ENCODE measurements around the gene KLHL3. TPM values are rescaled to one million over a fixed set of nuclear protein-coding genes. Genes with fewer than 3 reads are reported as not detected.

Gene KLHL3
- total RNA-seq, 1 experiment from 2014 or later: 2.9 TPM

DNA sequence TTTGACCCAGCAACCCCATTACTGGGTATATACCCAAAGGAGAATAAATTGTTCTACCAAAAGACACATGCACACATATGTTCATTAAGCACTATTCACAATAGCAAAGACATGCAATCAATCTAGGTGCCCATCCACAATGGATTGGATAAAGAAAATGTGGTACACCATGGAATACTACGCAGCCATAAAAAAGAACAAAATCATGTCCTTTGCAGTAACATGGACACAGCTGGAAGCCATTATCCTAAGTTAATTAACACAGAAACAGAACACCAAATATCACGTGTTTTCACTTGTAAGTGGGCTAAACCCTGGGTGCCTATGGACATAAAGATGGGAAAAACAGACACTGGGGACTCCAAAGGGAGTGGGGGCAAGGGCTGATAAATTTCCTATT is 46.6 kb downstream of the KLHL3 start:
- H3K4me3 ChIP-seq (ENCODE audit: low read length): no peak overlapping the region
- intact Hi-C loops (cut with micrococcal nuclease): no loop called here
- BruUV-seq (replicated peaks): no TSS peak
- no peaks in the 10 kb centered on the region for H3K4me1 ChIP-seq (ENCODE audit: insufficient read depth, low read length)
- no peaks in the 10 kb centered on the region for H3K79me2 ChIP-seq (ENCODE audit: low read length)
- ATAC-seq (no peak), DNase-seq (no peak)
- no peaks in the 10 kb centered on the region for H3K9me3 ChIP-seq (ENCODE audit: low read length)
- TF ChIP-seq EZH2 (IDR thresholded peaks at IDR 0.05; ENCODE audit: low read length, unreplicated experiment) (no peak), EZH2phosphoT487 (IDR thresholded peaks at IDR 0.05; ENCODE audit: borderline replicate concordance, low read length) (no peak)
- TF ChIP-seq, protein P1, sequence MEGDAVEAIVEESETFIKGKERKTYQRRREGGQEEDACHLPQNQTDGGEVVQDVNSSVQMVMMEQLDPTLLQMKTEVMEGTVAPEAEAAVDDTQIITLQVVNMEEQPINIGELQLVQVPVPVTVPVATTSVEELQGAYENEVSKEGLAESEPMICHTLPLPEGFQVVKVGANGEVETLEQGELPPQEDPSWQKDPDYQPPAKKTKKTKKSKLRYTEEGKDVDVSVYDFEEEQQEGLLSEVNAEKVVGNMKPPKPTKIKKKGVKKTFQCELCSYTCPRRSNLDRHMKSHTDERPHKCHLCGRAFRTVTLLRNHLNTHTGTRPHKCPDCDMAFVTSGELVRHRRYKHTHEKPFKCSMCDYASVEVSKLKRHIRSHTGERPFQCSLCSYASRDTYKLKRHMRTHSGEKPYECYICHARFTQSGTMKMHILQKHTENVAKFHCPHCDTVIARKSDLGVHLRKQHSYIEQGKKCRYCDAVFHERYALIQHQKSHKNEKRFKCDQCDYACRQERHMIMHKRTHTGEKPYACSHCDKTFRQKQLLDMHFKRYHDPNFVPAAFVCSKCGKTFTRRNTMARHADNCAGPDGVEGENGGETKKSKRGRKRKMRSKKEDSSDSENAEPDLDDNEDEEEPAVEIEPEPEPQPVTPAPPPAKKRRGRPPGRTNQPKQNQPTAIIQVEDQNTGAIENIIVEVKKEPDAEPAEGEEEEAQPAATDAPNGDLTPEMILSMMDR (conservative IDR thresholded peaks at IDR 0.05; ENCODE audit: low read depth, low read length): no peak
- H3K4me2 ChIP-seq (ENCODE audit: low read length): no peak overlapping the region
- H3K27ac ChIP-seq (ENCODE audit: low read length): no peak overlapping the region
- CTCF ChIA-PET: no interaction called here
- no peaks in the 10 kb centered on the region for H3F3A ChIP-seq (ENCODE audit: low read length, unreplicated experiment)
- no peak overlapping the region for H3K9ac ChIP-seq (ENCODE audit: low read length)
- H3K27me3 ChIP-seq (ENCODE audit: low read length): no peaks in the 10 kb centered on the region
- no peaks in the 10 kb centered on the region for H4K20me1 ChIP-seq (ENCODE audit: low read length)
- H3K36me3 ChIP-seq (ENCODE audit: low read depth, low read length): no peaks in the 10 kb centered on the region
- no peak overlapping the region for H2AFZ ChIP-seq (ENCODE audit: low read length)
- POLR2A ChIA-PET (ENCODE audit: unreplicated experiment): no interaction called here
- H3K9me2 ChIP-seq (replicated peaks; ENCODE audit: low read length): no peaks in the 10 kb centered on the region

DNA sequence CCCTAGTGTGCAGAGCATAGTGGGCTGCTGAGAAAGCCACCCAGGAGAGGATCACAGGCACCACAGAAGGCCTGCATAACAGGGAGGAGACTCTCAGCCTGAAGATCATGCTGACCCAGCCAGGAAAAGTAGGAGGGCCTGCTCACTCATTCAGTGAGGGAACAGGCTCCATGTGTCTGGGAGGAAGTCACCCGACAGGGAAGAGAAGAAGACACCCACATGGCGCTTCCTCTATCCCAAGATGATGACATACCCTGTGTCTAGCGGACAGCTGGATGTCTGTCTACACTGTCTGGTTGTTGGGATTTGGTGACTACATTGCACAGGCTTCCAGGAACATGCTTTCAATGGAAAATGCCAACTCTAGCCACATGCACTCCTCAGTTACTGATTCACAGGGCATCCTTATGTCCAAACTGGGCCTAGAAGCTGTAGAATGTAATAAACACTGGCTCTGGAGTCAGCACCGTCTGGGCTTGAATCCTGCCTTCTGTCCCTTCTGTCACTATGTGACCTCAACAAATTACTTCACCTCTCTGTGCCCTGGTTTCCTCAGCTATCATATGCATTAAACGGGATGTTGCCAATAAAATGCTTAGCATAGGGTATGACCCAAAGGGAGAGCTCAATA is 47.6 kb downstream of the KLHL3 start:
- TF ChIP-seq, protein P1 (conservative IDR thresholded peaks at IDR 0.05; ENCODE audit: low read depth, low read length): no peak
- TF ChIP-seq EZH2 (IDR thresholded peaks at IDR 0.05; ENCODE audit: low read length, unreplicated experiment) (no peak), EZH2phosphoT487 (IDR thresholded peaks at IDR 0.05; ENCODE audit: borderline replicate concordance, low read length) (no peak)
- H2AFZ ChIP-seq (ENCODE audit: low read length): no peak overlapping the region

DNA sequence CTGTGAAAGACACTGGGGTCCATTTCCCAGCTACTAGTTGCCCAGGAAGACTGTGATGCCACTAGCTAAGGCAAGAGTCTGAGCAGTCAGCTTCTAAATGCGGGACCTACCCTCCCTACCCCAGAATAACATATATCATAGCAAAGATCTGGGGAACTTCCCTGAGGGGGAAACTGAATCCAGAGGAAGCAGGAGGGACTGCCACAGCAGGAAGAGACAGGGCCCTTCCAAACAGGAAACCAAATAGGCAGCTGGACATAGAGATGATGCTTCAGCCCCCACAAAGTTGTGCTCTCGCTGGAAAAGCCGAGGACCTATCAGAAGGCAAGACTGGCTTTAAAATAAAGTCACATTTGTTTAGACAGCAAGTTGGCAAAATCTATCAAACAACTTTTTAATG is 51.1 kb downstream of the KLHL3 start:
- H2AFZ ChIP-seq (ENCODE audit: low read length): no peak overlapping the region
- BruUV-seq (replicated peaks): no TSS peak
- intact Hi-C loops (cut with micrococcal nuclease): no loop called here
- no peaks in the 10 kb centered on the region for H3K36me3 ChIP-seq (ENCODE audit: low read depth, low read length)
- H4K20me1 ChIP-seq (ENCODE audit: low read length): no peaks in the 10 kb centered on the region
- H3K9me2 ChIP-seq (replicated peaks; ENCODE audit: low read length): no peaks in the 10 kb centered on the region
- H3K4me1 ChIP-seq (ENCODE audit: insufficient read depth, low read length): no peaks in the 10 kb centered on the region
- H3K9ac ChIP-seq (ENCODE audit: low read length): no peak overlapping the region
- H3F3A ChIP-seq (ENCODE audit: low read length, unreplicated experiment): no peaks in the 10 kb centered on the region
- H3K4me2 ChIP-seq (ENCODE audit: low read length): no peak overlapping the region
- no peaks in the 10 kb centered on the region for H3K9me3 ChIP-seq (ENCODE audit: low read length)
- TF ChIP-seq EZH2phosphoT487 (IDR thresholded peaks at IDR 0.05; ENCODE audit: borderline replicate concordance, low read length) (no peak), EZH2 (IDR thresholded peaks at IDR 0.05; ENCODE audit: low read length, unreplicated experiment) (no peak)
- TF ChIP-seq, protein P1 (conservative IDR thresholded peaks at IDR 0.05; ENCODE audit: low read depth, low read length): no peak
- H3K27me3 ChIP-seq (ENCODE audit: low read length): no peaks in the 10 kb centered on the region
- H3K79me2 ChIP-seq (ENCODE audit: low read length): no peaks in the 10 kb centered on the region
- no peak overlapping the region for H3K27ac ChIP-seq (ENCODE audit: low read length)
- H3K4me3 ChIP-seq (ENCODE audit: low read length): no peak overlapping the region
- DNase-seq (no peak), ATAC-seq (no peak)
- ChIA-PET POLR2A (ENCODE audit: unreplicated experiment) (no interaction called here), CTCF (no interaction called here)

More for the DNA sequence above, 47.6 kb downstream of the KLHL3 start:
- no peaks in the 10 kb centered on the region for H3K9me2 ChIP-seq (replicated peaks; ENCODE audit: low read length)
- DNase-seq (no peak), ATAC-seq (no peak)
- no peaks in the 10 kb centered on the region for H4K20me1 ChIP-seq (ENCODE audit: low read length)
- no TSS peak for BruUV-seq (replicated peaks)
- no peak overlapping the region for H3K9ac ChIP-seq (ENCODE audit: low read length)
- no peak overlapping the region for H3K4me3 ChIP-seq (ENCODE audit: low read length)
- no peaks in the 10 kb centered on the region for H3K36me3 ChIP-seq (ENCODE audit: low read depth, low read length)
- no peaks in the 10 kb centered on the region for H3K79me2 ChIP-seq (ENCODE audit: low read length)
- intact Hi-C loops (cut with micrococcal nuclease): no loop called here
- no peaks in the 10 kb centered on the region for H3K27me3 ChIP-seq (ENCODE audit: low read length)
- H3K4me2 ChIP-seq (ENCODE audit: low read length): no peak overlapping the region
- H3K27ac ChIP-seq (ENCODE audit: low read length): no peak overlapping the region
- no peaks in the 10 kb centered on the region for H3K9me3 ChIP-seq (ENCODE audit: low read length)
- no peaks in the 10 kb centered on the region for H3K4me1 ChIP-seq (ENCODE audit: insufficient read depth, low read length)
- CTCF ChIA-PET: no interaction called here
- no peaks in the 10 kb centered on the region for H3F3A ChIP-seq (ENCODE audit: low read length, unreplicated experiment)
- POLR2A ChIA-PET (ENCODE audit: unreplicated experiment): no interaction called here

All from PC-3 (cell line).